ENCODE results near the gene KPNA2. TPM values are rescaled to one million over a fixed set of nuclear protein-coding genes. Genes with fewer than 3 reads are reported as not detected.

KPNA2 gene
- total and polyA plus RNA-seq, 2 of the 13 experiments (the other 11 are each of a cell fraction or from before 2014, with no cell fraction given), result 111 to 305 TPM

DNA sequence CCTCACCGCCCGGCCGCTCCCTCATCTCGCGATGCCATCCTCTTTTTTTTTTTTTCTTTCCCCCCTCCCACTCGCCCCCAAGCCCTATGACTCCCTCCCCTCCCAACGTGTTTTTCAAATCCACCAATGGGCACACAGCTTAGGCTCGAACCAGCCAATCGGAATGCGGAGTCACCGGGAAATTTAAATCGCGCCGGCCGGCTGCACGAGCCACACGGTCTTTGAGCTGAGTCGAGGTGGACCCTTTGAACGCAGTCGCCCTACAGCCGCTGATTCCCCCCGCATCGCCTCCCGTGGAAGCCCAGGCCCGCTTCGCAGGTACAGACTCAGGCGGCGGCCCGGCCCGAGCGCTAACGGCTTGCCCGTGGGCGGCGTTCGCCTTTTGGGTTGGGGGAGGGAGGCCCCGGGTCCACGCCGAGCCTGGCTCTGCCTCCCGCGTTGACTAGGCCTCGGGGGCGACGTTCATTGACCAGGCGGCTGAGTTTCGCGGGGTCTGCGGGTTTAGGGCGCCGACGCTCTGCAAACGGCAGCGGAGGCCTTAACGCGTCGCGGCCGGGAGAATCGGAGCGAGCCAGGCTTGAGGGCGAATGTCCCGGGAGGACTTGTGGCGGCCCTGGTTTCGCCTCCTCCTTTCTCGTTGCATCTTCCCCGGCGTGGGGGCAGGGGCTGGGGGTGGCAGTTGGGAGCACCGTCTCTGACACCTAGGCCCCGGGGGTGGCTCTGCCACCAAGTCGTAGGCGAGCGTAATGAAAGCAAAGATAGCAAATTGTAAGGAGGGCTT lies at the start of gene KPNA2 (continued):
- TF ChIP-seq, protein P1, sequence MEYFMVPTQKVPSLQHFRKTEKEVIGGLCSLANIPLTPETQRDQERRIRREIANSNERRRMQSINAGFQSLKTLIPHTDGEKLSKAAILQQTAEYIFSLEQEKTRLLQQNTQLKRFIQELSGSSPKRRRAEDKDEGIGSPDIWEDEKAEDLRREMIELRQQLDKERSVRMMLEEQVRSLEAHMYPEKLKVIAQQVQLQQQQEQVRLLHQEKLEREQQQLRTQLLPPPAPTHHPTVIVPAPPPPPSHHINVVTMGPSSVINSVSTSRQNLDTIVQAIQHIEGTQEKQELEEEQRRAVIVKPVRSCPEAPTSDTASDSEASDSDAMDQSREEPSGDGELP (IDR thresholded peaks at IDR 0.05; ENCODE audit: borderline replicate concordance, low read depth), result peak; percentile 50; the same call in 1 of the 2 replicates
- TF ChIP-seq PHF20 (CRISPR knock-in tag; IDR thresholded peaks at IDR 0.05) (no peak; the same call in 1 of the 2 replicates), AKAP8 (CRISPR knock-in tag; IDR thresholded peaks at IDR 0.05) (no peak), PPARG (CRISPR knock-in tag; conservative IDR thresholded peaks at IDR 0.05) (no peak; the same call in 1 of the 2 replicates), BRD4 (CRISPR knock-in tag; IDR thresholded peaks at IDR 0.05) (peak; percentile 83), CBX5 (CRISPR knock-in tag; IDR thresholded peaks at IDR 0.05; ENCODE audit: borderline replicate concordance) (no peak), ZBTB2 (CRISPR knock-in tag; IDR thresholded peaks at IDR 0.05; ENCODE audit: low read depth) (peak; percentile 74), ZNF552 (CRISPR knock-in tag; IDR thresholded peaks at IDR 0.05; ENCODE audit: borderline replicate concordance) (no peak), TEAD3 (CRISPR knock-in tag; optimal IDR thresholded peaks at IDR 0.05; ENCODE audit: borderline replicate concordance) (peak; percentile 6), MXD4 (CRISPR knock-in tag; IDR thresholded peaks at IDR 0.05) (peak; percentile 99), HIVEP1 (CRISPR knock-in tag; IDR thresholded peaks at IDR 0.05) (peak; percentile 87), SALL1 (CRISPR knock-in tag; IDR thresholded peaks at IDR 0.05) (peak; percentile 91), JUNB (CRISPR knock-in tag; IDR thresholded peaks at IDR 0.05; ENCODE audit: borderline replicate concordance) (peak; percentile 72; the same call in 1 of the 2 replicates), BORCS8-MEF2B (CRISPR knock-in tag; IDR thresholded peaks at IDR 0.05) (peak; percentile 96), MAF1 (CRISPR knock-in tag; IDR thresholded peaks at IDR 0.05; ENCODE audit: borderline replicate concordance) (peak; percentile 64; the same call in 1 of the 2 replicates), SP2 (CRISPR knock-in tag; IDR thresholded peaks at IDR 0.05) (peak; percentile 64; the same call in 1 of the 2 replicates), POLR2AphosphoS5 (IDR thresholded peaks at IDR 0.05; ENCODE audit: low read depth, low read length) (peak; percentile 96)
- TF ChIP-seq, protein P2, sequence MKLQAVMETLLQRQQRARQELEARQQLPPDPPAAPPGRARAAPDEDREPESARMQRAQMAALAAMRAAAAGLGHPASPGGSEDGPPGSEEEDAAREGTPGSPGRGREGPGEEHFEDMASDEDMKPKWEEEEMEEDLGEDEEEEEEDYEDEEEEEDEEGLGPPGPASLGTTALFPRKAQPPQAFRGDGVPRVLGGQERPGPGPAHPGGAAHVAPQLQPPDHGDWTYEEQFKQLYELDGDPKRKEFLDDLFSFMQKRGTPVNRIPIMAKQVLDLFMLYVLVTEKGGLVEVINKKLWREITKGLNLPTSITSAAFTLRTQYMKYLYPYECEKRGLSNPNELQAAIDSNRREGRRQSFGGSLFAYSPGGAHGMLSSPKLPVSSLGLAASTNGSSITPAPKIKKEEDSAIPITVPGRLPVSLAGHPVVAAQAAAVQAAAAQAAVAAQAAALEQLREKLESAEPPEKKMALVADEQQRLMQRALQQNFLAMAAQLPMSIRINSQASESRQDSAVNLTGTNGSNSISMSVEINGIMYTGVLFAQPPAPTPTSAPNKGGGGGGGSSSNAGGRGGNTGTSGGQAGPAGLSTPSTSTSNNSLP (IDR thresholded peaks at IDR 0.05; ENCODE audit: low read depth, low read length), result 0 out of 2 replicates have a peak, but pooled peaks have one; percentile 19
- TF ChIP-seq, protein P3, sequence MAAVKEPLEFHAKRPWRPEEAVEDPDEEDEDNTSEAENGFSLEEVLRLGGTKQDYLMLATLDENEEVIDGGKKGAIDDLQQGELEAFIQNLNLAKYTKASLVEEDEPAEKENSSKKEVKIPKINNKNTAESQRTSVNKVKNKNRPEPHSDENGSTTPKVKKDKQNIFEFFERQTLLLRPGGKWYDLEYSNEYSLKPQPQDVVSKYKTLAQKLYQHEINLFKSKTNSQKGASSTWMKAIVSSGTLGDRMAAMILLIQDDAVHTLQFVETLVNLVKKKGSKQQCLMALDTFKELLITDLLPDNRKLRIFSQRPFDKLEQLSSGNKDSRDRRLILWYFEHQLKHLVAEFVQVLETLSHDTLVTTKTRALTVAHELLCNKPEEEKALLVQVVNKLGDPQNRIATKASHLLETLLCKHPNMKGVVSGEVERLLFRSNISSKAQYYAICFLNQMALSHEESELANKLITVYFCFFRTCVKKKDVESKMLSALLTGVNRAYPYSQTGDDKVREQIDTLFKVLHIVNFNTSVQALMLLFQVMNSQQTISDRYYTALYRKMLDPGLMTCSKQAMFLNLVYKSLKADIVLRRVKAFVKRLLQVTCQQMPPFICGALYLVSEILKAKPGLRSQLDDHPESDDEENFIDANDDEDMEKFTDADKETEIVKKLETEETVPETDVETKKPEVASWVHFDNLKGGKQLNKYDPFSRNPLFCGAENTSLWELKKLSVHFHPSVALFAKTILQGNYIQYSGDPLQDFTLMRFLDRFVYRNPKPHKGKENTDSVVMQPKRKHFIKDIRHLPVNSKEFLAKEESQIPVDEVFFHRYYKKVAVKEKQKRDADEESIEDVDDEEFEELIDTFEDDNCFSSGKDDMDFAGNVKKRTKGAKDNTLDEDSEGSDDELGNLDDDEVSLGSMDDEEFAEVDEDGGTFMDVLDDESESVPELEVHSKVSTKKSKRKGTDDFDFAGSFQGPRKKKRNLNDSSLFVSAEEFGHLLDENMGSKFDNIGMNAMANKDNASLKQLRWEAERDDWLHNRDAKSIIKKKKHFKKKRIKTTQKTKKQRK (IDR thresholded peaks at IDR 0.05; ENCODE audit: low read length), result no peak
- TF ChIP-seq, protein P4, sequence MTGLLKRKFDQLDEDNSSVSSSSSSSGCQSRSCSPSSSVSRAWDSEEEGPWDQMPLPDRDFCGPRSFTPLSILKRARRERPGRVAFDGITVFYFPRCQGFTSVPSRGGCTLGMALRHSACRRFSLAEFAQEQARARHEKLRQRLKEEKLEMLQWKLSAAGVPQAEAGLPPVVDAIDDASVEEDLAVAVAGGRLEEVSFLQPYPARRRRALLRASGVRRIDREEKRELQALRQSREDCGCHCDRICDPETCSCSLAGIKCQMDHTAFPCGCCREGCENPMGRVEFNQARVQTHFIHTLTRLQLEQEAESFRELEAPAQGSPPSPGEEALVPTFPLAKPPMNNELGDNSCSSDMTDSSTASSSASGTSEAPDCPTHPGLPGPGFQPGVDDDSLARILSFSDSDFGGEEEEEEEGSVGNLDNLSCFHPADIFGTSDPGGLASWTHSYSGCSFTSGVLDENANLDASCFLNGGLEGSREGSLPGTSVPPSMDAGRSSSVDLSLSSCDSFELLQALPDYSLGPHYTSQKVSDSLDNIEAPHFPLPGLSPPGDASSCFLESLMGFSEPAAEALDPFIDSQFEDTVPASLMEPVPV (CRISPR knock-in tag; IDR thresholded peaks at IDR 0.05), result peak; percentile 97

Data from HepG2 (cell line).